ENCODE measurements around the gene TIGD2.
A peak's percentile ranks its signal among the peaks of the same experiment; 100 is the strongest.

TIGD2 gene

DNA sequence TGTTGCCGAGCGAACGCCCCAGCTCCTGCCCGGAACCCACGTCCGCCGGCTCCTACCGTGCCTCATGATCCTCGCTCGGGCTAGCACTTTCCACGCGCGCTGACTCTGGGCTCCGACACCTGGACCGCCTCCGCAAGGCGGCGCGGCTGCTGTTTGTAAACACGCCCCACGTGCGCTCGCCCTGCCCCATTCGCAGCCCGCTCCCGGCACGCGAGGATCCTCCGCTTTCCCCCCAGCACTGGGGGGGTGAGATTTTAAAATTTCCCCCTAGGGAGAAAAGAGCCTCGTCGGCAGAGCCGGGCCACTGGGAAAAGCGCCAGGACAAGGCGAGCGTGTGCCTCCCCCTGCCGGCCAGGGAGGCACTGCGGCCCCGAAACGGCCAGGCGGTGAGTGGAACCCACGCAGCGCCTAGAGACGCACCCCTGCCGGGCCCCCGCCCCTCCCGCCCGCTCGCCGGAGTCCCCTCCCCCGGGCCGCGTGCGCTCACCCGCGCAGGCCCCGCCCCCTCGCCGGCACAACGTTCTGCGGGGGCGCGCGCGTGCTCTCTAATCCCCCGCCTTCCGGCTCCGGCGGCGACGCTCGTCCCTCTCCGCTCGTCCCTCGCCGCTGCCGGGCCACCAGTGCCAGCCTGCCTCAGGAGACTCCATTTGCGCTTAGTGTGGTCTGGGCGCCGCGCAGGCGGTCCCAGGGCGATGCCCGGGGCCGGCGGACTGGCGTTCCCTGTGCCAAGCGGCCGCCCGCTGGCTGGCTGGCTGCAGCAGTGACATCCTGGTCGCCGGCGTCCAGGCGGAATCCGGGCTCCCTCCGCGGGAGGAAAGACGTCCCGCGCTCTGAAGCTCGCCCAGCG is at the start of gene TIGD2:
Gene TIGD2, plus strand, starts transcription at position 548 of the 847 bp plus-strand sequence. CDS start 1,442 bp downstream, outside the sequence.
- DNase-seq (ENCODE audit: insufficient read length, low spot score) (peak; percentile 87), FAIRE-seq (peak; percentile 74)

DNA sequence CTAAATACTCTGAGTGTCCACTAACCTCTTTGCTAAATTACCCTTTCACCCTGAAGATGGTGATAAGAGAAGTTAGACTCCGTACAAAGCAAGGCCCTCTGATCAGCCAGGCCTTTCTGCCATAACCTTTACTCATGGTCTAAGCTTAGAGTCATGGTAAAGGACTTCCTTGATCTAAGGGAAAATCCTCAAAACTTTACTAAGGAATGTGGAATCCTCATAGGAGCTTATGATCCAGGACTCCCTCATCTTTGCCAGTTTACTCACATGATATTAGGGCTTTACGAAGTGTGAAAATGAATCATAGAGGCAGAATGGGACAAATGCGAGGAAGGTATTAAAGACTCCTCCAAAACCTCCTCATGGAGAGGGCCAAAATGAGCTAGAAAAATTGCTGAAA is 46.5 kb upstream of the TIGD2 start:
- FAIRE-seq (no peak), DNase-seq (ENCODE audit: insufficient read length, low spot score) (no peak)

DNA sequence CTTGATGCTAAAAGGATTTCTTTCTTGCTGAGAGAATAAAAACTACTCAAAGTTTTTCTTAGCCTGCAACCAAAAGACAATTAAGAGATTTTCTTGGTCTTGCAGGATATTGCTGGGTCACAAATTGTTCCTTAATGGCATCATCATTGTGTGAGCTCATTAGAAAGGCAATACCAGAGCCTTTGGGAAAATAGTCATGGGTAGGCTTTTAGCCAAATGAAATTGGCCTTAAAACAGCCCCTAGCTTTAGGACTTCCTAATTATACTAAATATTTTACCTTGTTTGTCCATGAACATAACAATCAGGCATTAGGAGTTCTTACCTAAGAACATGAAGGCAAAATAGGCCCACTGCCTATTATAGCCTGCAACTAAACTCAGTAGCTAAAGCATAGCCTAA is 43.9 kb upstream of the TIGD2 start:
- no peak for FAIRE-seq
- DNase-seq (ENCODE audit: insufficient read length, low spot score) = no peak

DNA sequence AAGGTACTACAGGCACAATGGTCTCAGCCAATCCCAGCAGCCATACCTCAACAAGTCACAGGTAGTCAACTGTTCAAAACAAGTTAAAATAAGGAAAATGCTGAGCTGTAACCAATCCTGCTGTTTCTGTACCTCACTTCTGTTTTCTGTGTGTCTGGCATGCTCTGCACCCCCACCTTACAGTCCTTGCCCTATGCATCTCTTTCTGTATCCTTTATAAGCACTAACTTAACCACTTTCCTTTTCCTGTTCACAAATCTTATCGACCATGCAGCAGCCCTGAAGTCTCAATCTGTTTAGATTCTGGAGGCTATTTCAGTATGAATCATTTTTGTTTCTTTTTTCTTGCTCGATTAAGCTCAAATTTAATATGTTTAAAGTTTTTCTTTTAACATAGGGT is 41.9 kb upstream of the TIGD2 start:
- DNase-seq (ENCODE audit: insufficient read length, low spot score) (no peak), FAIRE-seq (peak; percentile 86)

DNA sequence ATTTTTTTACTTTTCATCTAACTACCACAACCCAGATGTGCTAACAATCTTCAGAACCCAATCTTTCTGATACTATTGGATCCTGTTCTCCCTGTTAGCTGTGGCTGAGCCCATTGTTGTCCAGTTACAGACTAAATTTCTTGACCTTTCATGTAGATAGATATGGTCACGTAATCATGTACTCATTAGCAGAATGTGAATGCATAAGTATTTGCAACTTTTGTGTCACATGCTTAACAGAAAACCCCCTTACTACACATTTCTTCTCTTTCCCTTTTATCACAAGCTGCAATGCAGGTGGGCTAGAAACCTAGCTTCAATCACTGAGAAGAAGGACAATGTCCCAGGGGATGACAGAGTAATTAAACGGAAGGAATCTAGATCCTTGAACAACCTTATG is 41.3 kb upstream of the TIGD2 start:
- DNase-seq (ENCODE audit: insufficient read length, low spot score) (no peak), FAIRE-seq (peak; percentile 78)

DNA sequence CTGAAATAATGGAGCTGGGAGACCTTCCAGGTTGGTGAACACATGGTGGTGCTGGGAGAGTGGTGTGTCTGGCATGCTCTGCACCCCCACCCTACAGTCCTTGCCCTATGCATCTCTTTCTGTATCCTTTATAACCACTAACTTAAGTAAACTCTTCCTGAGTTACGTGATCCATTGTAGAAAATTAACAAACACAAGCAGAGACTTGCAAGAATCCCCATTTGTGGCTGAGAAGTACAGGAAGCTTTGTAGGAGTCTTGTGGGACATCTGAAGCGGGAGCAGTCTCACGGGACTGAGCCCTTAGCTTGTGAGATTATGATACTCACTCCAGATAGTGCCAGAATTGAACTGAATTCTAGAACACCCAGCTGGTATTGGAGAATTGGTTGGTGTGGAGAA is 40.0 kb upstream of the TIGD2 start:
- peak; percentile 21 for FAIRE-seq

DNA sequence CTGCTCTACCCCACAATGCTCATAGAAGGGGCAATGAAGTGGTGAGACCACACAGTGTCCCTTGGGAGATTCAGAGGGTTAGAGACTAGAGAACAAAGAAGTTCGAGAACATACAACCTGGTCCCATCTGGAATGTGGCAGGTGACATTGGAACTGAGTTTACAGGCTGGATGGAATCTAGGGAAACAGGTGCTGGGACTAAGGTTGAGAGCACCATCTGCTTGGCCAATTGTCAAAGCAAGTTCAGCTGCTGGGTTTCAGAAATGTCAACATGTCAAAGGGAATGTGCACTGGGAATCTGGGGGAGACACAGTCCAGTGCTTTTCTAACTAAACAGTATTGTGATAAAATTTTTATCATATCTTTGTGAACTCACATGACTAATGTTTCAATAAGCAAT is 38.4 kb upstream of the TIGD2 start:
- FAIRE-seq = no peak
- no peak for DNase-seq (ENCODE audit: insufficient read length, low spot score)

More for the DNA sequence above, 40.0 kb upstream of the TIGD2 start:
- DNase-seq (ENCODE audit: insufficient read length, low spot score) = no peak

DNA sequence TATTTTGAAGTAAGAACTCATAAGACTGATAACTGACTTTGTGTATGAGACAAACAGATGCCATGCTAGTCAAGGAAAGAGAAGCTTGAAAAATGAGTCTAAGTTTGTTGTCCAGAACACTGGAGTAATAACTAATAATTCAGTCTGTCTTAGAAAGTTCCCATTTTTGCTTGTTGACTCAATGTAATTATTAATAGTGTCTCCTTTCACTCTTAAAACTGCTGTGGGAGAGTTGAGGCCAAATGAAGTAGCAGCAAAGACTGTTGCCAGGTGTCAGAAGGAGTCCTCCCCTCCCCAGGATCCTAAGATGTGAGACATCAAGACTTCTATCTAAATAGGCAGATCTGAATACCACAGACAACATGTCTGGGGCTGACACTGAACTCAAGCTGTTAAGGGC is 33.6 kb upstream of the TIGD2 start:
- DNase-seq (ENCODE audit: insufficient read length, low spot score) (no peak), FAIRE-seq (no peak)

DNA sequence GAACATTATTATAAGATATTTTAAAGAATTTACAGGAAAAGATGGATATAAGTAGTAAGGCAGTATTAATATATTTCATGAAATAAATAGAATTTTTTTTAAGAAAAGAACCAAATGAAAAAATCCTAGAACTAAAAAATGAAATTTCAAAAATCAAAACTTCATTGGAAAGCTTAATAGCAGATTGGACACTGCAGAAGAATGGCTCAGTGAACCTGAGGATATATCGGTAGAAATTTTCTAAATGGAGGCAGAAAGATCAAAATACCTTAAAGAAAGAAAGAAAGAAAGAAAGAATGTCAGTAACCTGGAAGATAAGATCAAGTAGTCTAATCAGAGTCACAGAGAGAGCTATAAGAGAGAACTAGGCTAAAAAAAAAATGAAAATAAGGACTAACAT is 33.0 kb upstream of the TIGD2 start:
- no peak for DNase-seq (ENCODE audit: insufficient read length, low spot score)
- FAIRE-seq = no peak

DNA sequence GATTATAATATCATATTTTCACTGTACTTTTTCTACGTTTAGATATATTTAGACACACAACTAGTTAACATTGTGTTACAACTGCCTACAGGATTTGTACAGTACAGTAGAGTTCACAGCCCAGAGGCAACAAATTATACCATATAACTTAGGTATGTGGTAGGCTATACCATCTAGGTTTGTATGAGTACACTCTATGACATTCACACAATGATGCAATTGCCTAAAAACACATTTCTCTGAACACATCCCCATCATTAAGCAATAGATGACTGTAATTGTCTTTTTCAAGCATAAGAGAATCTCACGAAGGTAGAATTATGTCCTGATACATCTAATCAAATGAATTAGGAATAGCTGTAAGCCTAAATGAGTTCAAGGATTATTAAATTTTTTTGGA is 12.3 kb upstream of the TIGD2 start:
- FAIRE-seq (no peak), DNase-seq (ENCODE audit: insufficient read length, low spot score) (no peak)

DNA sequence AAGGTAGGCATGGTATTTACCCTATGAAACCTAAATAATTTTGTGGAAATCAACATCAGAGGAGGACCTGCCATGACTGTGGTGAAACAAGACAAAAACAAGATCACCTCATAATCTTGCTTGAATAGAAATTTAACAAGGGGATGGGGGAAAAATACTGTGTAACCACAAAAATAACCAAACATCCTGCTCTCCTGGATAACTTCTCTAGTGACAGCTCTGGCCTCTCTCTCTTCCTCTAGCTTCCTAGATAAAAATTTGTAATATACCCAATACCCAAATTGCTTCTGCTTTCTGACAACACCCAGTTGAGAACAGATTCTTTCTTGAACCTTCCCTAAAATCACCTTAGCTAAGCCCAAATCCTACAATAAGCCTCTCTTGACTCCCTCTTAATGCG is 11.9 kb upstream of the TIGD2 start:
- DNase-seq (ENCODE audit: insufficient read length, low spot score) (no peak), FAIRE-seq (peak; percentile 40)

DNA sequence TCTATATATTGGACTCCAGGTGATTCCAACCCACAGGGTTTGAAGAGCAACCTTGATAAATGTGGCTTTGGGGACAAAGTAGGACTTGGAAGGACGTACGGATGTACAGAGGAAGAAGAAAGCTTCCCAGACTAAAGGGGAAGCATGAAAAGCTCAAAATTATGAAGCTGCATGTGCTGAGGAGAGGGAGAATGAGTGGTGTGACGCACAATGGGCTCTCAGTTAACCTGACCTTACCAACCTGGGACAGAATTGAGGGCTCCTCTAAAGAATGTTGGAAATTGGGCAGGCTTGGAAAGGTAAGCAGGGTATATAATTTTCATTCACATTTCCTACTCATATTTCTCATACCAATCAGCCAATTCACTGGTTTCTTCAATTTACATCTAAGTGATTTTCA is 10.5 kb upstream of the TIGD2 start:
- FAIRE-seq (no peak), DNase-seq (ENCODE audit: insufficient read length, low spot score) (no peak)

DNA sequence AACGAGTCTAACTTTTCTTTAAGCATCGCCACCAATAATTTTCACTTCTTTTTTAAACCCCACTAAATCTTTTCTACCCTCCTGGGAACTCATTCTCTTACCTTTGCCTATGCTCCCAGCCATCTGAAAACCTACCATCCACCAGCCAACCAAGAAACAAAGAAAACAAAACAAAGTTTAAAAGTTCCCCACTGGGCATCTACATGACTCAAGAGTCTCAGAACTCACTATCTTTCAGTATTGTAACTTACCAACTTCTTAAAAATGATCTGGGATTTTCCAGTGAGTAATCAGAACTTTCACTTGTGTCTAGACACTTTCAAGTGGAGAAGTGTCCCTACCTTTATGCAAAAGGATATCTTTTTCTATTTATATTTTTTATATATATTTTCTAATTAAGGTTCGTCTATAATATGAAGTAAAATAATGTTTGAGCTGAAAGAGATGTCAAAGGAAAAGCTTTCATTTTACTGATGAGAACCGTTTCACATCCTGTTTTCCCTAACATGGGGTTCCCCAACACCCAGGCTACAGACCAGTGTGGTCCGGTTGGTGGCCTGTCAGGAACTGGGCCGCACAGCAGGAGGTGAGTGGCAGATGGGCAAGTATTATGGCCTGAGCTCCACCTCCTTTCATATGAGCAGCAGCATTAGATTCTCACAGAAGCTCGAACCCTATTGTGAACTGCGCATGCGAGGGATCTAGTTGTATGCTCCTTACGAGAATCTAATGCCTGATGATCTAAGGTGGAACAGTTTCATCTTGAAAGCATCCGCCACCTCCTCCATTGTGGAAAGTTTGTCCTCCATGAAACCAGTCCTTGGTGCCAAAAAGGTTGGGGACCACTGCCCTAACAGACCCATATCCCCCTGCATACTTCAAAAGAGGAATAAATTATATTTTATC is 9.8 kb upstream of the TIGD2 start:
- DNase-seq (ENCODE audit: insufficient read length, low spot score) (peak; percentile 19), FAIRE-seq (peak; percentile 92)

DNA sequence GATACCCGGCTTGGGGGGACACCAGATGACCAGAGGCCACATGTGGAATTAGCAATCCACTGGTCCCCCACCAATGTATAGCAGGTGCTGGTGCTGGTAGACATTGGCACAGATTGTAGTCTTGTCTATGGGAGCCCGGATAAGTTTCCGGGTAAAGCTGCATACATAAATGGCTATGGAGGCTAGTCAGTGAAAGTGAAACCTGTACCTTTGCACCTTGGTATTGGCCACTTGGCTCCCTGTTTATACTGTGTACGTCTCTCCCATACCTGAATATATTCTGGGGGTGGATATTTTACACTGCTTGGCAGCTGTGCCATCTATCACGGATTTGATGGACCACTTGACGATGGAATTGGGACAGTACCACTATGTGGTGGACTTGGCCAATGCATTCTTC is 5.6 kb upstream of the TIGD2 start:
- no peak for DNase-seq (ENCODE audit: insufficient read length, low spot score)
- FAIRE-seq = no peak

DNA sequence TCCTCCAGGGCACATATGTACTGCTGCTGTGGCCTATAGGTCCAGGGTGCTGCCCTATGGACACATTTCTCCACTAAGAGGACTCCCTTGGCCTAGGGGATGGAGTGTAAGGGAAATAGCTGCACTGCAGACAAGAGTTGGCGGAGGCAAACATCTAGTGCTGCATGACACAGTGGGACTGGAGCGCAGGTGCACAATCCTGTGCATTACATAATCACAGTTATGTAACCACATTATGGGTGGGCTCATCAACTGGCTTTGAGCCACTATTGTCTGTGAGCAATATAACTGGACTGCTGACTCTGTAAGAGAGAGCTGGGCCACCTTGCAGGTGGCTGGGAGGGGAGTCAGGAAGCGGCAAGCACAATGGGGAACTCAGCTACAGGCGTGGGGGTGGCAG is 3.2 kb upstream of the TIGD2 start:
- FAIRE-seq (no peak), DNase-seq (ENCODE audit: insufficient read length, low spot score) (no peak)

DNA sequence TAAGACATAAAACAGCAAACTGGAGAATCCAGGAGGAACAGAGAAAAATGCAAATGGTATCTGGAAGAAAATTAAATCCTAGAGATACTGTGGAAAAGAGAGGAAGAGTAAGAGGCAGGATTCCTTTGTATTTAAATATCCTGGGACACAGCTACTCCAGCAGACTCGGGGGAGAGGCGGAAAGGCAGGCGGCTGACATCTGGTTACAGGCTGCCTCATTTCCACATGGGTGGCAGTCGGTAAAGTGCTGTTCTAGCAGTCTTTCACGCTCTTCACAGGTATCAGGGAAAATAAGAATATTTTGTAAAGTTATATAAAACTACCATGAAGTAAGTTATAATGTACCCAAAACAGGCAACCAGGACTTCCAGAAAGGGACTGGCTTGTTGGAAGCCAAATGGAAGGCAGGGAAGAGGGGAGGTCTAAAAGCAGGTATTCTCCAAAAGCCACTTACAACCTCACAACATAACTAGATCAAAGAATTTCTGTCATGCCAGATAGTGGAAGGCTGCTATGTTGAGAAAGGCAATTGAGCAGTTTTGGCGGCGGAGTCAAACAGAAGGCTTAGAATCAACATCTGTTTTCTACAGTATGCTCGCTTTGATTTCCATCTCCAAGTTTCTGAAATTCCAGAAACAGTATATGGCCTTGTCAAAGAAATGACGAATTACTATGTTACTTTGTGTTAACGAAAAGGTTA is 1.3 kb upstream of the TIGD2 start:
- FAIRE-seq = peak; percentile 40
- no peak for DNase-seq (ENCODE audit: insufficient read length, low spot score)

DNA sequence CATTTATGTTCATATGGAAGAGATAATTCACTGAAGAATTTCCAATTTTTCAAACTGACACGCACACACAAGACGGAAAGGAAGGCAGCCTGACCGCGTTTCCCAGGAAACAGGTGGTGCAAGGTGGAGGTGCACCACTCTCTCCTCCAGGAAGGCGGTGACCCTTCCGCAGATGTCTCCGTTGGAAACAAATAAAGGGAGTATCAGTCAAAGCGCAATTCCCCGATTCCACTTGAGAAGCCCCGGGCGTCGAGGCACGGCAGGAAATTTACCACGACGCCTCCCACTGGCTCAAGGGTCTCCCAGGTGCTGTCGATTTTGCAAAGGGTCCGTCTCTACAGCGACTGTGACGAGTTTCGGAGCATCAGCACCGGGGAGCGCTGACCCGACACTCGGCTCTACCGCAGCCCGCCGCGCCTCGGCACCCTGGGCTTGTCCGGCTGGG is 770 bp upstream of the TIGD2 start:
- peak; percentile 8 for DNase-seq (ENCODE audit: insufficient read length, low spot score)

DNA sequence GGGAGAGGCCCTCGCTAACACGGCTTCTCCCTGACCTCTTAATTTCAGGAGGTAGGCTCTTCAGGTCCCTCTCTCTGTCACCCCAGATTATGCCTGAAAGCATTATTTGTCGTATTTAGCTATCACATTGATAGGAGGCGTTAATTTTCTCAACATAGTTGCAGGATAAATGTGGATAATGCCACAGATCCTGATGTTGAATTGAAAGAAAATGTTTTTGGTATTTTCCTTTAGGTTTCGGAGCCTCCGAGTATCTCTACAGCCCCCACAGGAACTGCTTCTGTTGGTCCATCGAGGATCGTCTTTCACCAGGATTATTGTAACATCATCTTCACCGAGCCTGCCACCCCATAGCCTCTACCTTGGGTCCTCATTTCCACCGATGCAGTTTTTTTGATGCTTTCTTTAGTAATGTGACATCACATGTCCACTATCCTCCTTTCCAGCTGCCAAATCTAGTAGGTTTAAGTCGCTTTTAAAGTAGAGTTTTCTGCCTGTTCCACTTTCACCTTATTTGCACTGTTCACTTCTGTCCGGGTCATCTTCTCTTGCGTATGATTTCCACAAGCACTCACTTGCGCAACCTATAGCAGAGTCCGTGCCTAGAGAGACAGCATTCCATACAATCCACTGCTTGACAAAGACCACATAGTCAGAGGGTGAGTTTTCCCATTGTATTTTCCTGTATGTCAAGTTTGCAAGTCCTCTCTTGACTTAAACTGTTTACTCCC is 665 bp downstream of the TIGD2 start:
- no peak for DNase-seq (ENCODE audit: insufficient read length, low spot score)
- peak; percentile 74 for FAIRE-seq

More for the DNA sequence above, 770 bp upstream of the TIGD2 start:
- FAIRE-seq = peak; percentile 68

DNA sequence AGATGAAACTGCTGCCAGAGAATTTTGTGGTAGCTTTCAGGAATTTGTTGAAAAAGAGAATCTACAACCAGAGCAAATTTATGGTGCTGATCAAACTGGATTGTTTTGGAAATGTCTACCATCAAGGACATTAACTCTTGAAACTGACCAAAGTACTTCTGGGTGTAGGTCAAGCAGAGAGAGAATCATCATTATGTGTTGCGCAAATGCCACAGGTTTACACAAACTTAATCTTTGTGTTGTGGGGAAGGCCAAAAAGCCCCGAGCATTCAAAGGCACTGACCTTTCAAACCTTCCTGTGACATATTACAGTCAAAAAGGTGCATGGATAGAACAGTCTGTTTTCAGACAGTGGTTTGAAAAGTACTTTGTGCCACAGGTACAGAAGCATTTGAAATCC is 2.1 kb downstream of the TIGD2 start:
- FAIRE-seq = peak; percentile 60
- no peak for DNase-seq (ENCODE audit: insufficient read length, low spot score)

DNA sequence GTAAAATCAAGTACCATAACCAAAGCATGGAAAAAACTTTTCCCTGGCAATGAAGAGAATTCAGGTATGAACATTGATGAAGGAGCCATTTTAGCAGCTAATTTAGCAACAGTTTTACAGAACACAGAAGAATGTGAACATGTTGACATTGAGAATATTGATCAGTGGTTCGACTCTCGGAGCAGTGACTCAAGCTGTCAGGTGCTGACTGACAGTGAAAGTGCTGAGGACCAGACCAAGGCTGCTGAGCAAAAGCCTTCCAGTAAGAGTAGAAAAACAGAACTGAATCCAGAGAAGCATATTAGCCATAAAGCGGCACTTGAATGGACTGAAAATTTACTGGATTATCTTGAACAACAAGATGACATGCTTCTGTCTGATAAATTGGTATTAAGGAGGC is 2.8 kb downstream of the TIGD2 start:
- FAIRE-seq (peak; percentile 81), DNase-seq (ENCODE audit: insufficient read length, low spot score) (peak; percentile 24)
